NCI-H187 treated with DMSO at 0.1 percent for 48 hours (cell line): ENCODE measurements around the gene TBC1D22A.
"Not testable (repeated sequence)": the region's sequence is repeated elsewhere in the genome, so short reads cannot be mapped to it uniquely, and the experiment has no call there.

Source experiments
- DNase-seq: peaks from one replicate; lab custom pipeline; 2025; lab: John Stamatoyannopoulos, UW

TBC1D22A gene

GRCh38 chr22:47170511-47171440 is 408.3 kb downstream of the TBC1D22A start:
- DNase-seq, result not testable (repeated sequence)

GRCh38 chr22:47171441-47172221 is 409.2 kb downstream of the TBC1D22A start:
- no peak for DNase-seq

- DNase-seq, result no peak
These were observed 410.5 kb downstream of the TBC1D22A start for GRCh38 chr22:47172771-47173534.

GRCh38 chr22:47173535-47174021 is 411.1 kb downstream of the TBC1D22A start:
- no peak for DNase-seq

- no peak for DNase-seq
These were observed 411.6 kb downstream of the TBC1D22A start for GRCh38 chr22:47174096-47174495.

- DNase-seq, result no peak
These were observed 412.2 kb downstream of the TBC1D22A start for GRCh38 chr22:47174671-47175112.

GRCh38 chr22:47175151-47176025 is 412.9 kb downstream of the TBC1D22A start:
- no peak for DNase-seq

- no peak for DNase-seq
These were observed 413.6 kb downstream of the TBC1D22A start for GRCh38 chr22:47176026-47176389.

- no peak for DNase-seq
These were observed 414.3 kb downstream of the TBC1D22A start for GRCh38 chr22:47176573-47177333.

- DNase-seq, result no peak
These were observed 414.9 kb downstream of the TBC1D22A start for GRCh38 chr22:47177334-47177815.

- DNase-seq, result no peak
These were observed 415.9 kb downstream of the TBC1D22A start for GRCh38 chr22:47178339-47178738.

GRCh38 chr22:47180796-47181195 is 418.3 kb downstream of the TBC1D22A start:
- DNase-seq, result no peak

GRCh38 chr22:47187176-47187957 is 424.9 kb downstream of the TBC1D22A start:
- no peak for DNase-seq

- DNase-seq, result no peak
These were observed 426.0 kb downstream of the TBC1D22A start for GRCh38 chr22:47188261-47189055.

GRCh38 chr22:47189056-47189916 is 426.8 kb downstream of the TBC1D22A start:
- DNase-seq, result no peak

- no peak for DNase-seq
These were observed 428.0 kb downstream of the TBC1D22A start for GRCh38 chr22:47190276-47190956.
